HEK293 (cell line): ENCODE data around the gene DPM2.

ENCODE experiments used
- MEIS1 ChIP-seq: sonication (generic); formaldehyde crosslinking; IDR thresholded peaks from 2 replicates; pipeline ENCODE4 v1.8.1; 2022; ENCODE audit warnings: missing genetic modification reagents, mild to moderate bottlenecking, borderline replicate concordance
- ZBTB44 ChIP-seq: fragments of 450-650 bp; IDR thresholded peaks from 2 replicates; pipeline ENCODE4 v1.5.1; 2018; ENCODE audit warnings: missing biosample characterization, mild to moderate bottlenecking, missing genetic modification characterization
- ZNF148 ChIP-seq: fragments of 450-650 bp; formaldehyde crosslinking; IDR thresholded peaks from 2 replicates; pipeline ENCODE4 v1.5.0; 2017; ENCODE audit warnings: missing biosample characterization, missing genetic modification characterization, borderline replicate concordance

GRCh38 chr9:127959841-127960409, 22.3 kb upstream of the DPM2 start:
- TF ChIP-seq MEIS1 (no peak), ZBTB44 (tag by site-specific recombination) (no peak), ZNF148 (tag by site-specific recombination) (no peak)
